NCI-H128 (cell line): ENCODE data around the gene NEDD9.

Source experiments
- DNase-seq: peaks from one replicate; lab custom pipeline; 2025; ENCODE audit not compliant: unreplicated experiment; lab: John Stamatoyannopoulos, UW

The NEDD9 gene

DNA sequence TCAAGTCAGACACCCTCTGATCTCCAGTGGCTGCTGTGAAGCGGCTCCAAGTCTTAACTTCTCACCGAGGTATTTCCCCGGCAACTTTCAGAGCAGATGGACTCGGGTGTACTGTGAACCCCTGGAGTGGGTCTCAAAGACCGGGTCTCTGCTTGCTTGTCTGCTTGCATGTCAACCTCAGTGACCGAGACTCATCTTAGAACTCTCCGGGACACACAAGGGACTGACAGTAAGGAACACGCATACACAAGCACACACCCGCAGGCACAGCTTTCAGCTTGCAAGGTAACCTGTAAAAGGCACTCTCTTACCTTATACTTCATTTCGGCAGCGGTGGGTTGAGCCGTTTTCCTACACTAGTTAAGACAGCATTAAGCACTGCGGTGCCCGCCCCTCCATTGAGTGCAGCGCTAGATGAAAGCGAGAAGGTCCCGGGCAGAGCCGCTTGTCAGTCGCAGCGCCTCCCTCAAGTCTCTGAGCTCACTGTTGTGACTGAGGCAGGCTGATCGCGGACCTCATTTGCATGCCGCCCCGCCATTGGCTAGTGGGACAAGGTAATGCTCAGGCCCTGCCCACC, at the start of gene NEDD9:
NEDD9 (minus strand) TSS at position 476 of the 577 bp plus-strand sequence; CDS start at position 323, 153 bp downstream.
- peak; percentile 86 for DNase-seq

DNA sequence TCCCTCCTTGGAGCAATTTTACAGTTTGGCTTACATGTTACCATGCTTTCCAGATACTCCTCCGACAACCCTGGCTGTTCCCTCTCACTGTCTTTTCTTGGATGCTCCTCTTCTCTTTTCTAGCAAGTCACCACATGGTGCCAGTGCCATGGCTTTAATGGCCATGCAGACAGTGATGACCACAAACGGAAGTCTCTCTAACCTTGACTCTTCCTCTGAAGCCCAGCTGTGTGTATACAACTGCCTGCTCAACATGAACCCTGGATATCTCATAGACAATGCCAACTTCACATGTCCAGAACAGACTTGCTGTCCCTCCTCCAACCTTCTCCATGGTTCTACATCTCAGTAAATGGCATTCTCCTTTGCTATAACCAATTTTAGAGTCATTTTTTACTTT, 49.8 kb upstream of the NEDD9 start:
- DNase-seq = no peak

DNA sequence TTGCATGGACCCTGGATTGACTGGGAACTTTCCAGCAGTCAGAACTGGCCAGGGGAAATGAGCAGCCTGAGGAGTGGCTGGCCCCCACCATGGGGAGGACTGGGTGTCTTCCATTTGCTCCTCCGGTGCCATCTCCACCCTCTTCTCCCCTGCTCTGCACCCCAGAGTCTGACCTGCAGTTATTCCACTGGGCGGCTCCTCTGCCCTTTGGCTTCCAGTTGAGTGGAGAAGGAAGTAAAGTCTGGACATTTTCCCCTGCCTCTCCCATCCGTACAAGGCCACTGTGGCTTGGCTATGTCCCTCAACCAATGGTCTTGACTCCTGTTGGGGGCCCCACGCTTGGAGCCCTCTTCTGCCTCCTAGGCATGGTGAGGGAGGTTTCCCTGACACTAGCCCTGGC, 47.9 kb upstream of the NEDD9 start:
- no peak for DNase-seq

GRCh38 chr6:11279284-11279689, 46.8 kb upstream of the NEDD9 start:
- no peak for DNase-seq

DNA sequence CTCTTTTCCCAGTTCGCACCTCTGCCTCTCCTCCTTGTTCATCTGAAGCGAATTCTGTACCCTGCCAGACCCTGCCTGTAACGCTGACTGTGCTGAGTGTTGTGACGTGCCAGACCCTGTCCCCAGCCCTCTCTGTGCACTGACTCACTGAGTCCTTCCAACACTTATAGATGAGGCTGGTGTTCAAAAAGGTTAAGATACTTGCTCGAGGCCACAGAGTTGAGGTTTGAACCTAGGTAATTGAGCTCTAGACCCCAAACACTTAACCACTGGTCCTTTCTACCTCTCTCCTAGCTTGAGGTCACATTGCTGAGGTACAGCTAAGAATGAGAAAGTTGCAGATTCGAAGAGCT, 45.7 kb upstream of the NEDD9 start:
- no peak for DNase-seq

GRCh38 chr6:11277275-11278206, 45.1 kb upstream of the NEDD9 start:
- no peak for DNase-seq

DNA sequence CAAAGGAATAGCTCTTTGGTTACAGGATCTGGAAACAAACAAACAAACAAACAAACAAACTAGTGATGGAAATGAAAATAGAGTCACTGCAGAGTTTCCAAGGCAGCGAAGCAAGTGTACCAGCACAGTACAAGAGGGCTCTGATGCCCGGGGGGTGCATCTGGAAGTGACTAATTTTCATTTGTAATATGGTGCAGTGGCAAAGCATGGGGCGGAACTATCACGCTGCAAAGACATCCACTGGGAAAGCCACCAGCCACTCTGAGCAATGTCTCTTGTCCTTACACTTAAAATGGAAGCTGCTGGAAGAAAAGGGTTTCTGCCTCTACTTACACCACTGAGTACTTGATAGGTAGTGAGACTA, 44.4 kb upstream of the NEDD9 start:
- no peak for DNase-seq

DNA sequence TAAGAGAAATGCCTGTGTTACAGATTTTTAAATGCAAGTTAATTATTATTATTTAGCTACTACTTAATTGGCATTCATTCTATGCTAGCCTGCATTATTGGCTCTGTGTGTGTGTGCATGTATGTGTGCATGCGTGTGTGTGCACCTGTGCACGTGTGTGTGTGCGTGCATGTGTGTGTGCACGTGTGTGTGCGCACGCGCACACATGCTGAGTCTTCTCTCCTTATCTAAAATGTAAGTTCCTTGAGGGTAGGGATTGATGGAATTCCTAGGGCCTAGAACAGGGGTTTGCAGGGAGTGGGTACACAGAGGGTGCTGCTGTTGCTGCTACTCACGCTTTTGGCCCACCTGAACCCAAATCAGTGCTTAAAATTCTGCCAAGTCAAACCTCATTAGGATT, 43.8 kb upstream of the NEDD9 start:
- DNase-seq = no peak

DNA sequence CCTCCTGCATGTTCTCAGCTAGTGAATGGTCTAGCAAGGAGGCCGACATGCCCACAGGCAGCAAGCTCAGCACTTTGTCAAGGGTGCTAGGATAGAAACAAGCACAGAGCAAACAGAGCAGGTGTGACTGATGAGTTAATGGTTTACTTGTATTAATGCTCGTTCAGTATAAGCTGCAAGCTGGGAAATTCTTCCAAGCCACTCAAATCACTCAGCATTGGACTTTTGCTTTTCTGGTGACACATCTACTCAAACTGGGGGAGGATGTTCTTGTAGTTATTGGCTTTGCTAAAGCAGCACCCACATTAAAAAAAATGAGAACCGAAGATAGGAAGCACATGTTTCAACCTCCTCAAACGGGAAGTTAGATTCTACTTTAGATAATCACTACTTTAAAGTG, 43.1 kb upstream of the NEDD9 start:
- DNase-seq = no peak

DNA sequence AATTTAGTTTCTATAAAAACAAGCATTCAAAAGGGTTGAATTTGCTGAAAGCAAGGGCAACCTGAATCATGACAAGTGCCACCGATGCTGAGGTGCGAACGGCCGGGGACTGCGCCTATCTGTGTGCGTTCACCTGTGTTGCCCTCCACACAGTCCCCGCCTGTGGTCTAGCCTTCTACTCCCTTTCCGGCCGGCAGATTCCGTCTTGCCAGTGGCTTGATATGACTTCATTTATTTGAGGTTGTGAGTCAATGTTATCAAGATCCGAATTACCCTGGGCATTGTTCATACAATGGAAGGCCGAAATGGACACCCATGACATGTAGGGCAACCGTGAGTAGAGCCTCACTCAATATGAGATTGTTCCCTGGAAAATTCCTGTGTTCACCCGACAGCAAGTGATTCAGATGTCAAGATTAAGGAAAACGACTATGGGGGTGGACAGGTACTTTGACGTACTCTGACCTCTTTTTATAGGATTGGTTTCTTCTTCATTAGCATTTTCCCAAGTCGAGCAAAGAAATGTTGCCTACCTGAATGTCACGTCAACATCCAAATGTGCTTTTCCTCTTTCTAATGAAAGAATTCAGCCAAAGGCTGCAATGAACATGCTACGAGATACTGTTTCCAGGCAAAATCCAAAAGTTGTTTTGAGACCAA, 41.1 kb upstream of the NEDD9 start:
- DNase-seq = no peak

- DNase-seq = no peak
Observed at GRCh38 chr6:11272491-11273192, 40.2 kb upstream of the NEDD9 start.

- no peak for DNase-seq
Observed at GRCh38 chr6:11271228-11272020, 39.0 kb upstream of the NEDD9 start.

- peak; percentile 52 for DNase-seq
Observed at GRCh38 chr6:11270030-11271027, 37.9 kb upstream of the NEDD9 start.

- no peak for DNase-seq
Observed at GRCh38 chr6:11268978-11269377, 36.5 kb upstream of the NEDD9 start.

- DNase-seq = no peak
Observed at GRCh38 chr6:11266926-11267325, 34.5 kb upstream of the NEDD9 start.

DNA sequence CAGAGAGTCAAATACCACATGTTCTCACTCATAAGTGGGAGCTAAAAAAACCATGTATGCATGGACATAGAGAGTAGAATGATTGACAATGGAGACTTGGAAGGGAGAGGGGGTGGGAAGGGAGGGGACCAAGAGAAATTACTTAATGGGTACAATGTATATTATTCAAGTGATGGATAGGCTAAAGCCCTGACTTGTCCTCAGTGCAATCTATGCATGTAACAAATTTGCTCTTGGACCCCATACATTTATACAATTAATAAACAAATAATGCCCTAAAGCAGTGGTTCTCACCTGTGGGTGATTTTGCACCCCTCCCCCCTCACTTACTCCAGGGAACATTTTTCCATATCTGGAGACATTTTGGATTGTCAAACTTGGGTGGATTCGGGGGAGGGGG, 33.5 kb upstream of the NEDD9 start:
- DNase-seq = no peak

GRCh38 chr6:11264100-11264499, 31.6 kb upstream of the NEDD9 start:
- no peak for DNase-seq

- DNase-seq = no peak
Observed at GRCh38 chr6:11263291-11263775, 30.9 kb upstream of the NEDD9 start.

DNA sequence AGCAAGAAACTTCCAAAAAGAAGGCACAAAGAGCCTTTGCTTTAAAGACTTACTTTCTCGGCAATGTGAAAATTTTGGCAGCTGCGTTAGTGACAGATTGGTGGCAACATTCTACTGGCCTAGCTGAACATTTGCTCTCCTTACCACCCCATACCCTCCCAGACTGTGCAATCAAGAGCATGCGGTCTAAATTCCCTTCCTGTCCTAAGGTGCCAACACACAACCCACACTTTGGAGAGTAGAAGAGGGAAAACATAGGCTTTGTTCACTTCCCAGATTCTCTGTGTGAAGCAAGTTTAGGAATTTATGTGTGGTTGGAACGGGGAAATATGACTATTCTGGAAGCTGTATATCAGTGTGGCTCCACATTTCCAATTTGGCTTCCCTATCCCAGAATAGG, 29.8 kb upstream of the NEDD9 start:
- DNase-seq = no peak
